K562 (cell line): ENCODE measurements around the gene CPLX1. TPM values are rescaled to one million over a fixed set of nuclear protein-coding genes. Genes with fewer than 3 reads are reported as not detected.

ENCODE experiments used
- ATAC-seq: fragments of 200-7000 bp; cut with Tn5 transposase; 3 replicates; pipeline ENCODE4 v1.9.1; 2020; ENCODE audit warnings: moderate library complexity
- BruUV-seq: library from RNA; stranded (reverse); fragments of 400-500 nt; replicated peaks from 2 replicates; lab custom pipeline; 2021; lab: Mats Ljungman, UMichigan
- CTCF ChIA-PET: fragments of 300-600 bp; formaldehyde crosslinking; extraction: SDS; loops from one replicate; lab custom pipeline; 2021; ENCODE audit warnings: low intra/inter-chr PET ratio; lab: Yijun Ruan, JAX
- POLR2A ChIA-PET: fragments of 300-600, 350-650 bp; sonication (Branson Sonifier 250); formaldehyde crosslinking; extraction: SDS; loops from one replicate; lab custom pipeline; 2021; ENCODE audit warnings: antibody characterized with exemption, inconsistent platforms; lab: Yijun Ruan, JAX
- DNase-seq, 4 experiments: peaks; one replicate each; pipeline versions ENCODE4 v3.0.0 to v3.0.0-alpha.2; 2011 to 2018; ENCODE audit warnings: low spot score in 3 of 4, mixed read lengths in 3 of 4; ENCODE audit errors: extremely low read depth in 1 of 4
- FAIRE-seq: peaks from 2 replicates; lab custom pipeline; 2011; peaks lifted over from hg19 to GRCh38; lab: Jason Lieb, UNC
- H2AFZ ChIP-seq: 2 replicates; pipeline ENCODE4 v1.6.0; 2011; ENCODE audit warnings: low read depth, low read length, control low read depth, inconsistent platforms
- H3K27ac ChIP-seq: fragments of 200-600 bp; 3 replicates; pipeline ENCODE4 v1.8.0; 2011; ENCODE audit warnings: low read depth, mild to moderate bottlenecking, control low read depth, inconsistent platforms, low read length, moderate library complexity, mixed read lengths; ENCODE audit errors: extremely low read depth
- H3K27me3 ChIP-seq, 2 experiments: fragments of 300-600 bp in 1 of 2; 2 replicates in 1 of 2; 3 replicates in 1 of 2; pipeline versions ENCODE4 v1.6.0 to v1.8.0; 2011; ENCODE audit warnings: inconsistent platforms in 2 of 2, low read length in 2 of 2, mild to moderate bottlenecking in 1 of 2, mixed read lengths in 1 of 2, moderate library complexity in 1 of 2; ENCODE audit not compliant: control insufficient read depth in 2 of 2, insufficient read depth in 2 of 2
- H3K36me3 ChIP-seq: fragments of 300-600 bp; 3 replicates; pipeline ENCODE4 v1.8.0; 2011; ENCODE audit warnings: mild to moderate bottlenecking, low read length, inconsistent platforms; ENCODE audit not compliant: control insufficient read depth, insufficient read depth
- H3K4me1 ChIP-seq, 2 experiments: fragments of 200-600 bp in 1 of 2; replicated peaks in 1 of 2; 2 replicates in 1 of 2; 3 replicates in 1 of 2; pipeline versions ENCODE4 v1.5.1 to v1.8.0; 2011; ENCODE audit warnings: inconsistent platforms in 2 of 2, low read length in 2 of 2, mild to moderate bottlenecking in 1 of 2, mixed read lengths in 1 of 2, moderate library complexity in 1 of 2; ENCODE audit not compliant: control insufficient read depth in 2 of 2, insufficient read depth in 2 of 2
- H3K4me2 ChIP-seq: 2 replicates; pipeline ENCODE4 v1.6.1; 2011; ENCODE audit warnings: low read length, control low read depth, inconsistent platforms, mixed read lengths; ENCODE audit not compliant: insufficient read depth
- H3K4me3 ChIP-seq: fragments of 200-600 bp; sonication (generic), shearing (Covaris generic); 2 replicates; pipeline ENCODE4 v1.5.1; 2016; ENCODE audit warnings: control low read depth, inconsistent platforms
- H3K79me2 ChIP-seq: fragments of 200-600 bp; 3 replicates; pipeline ENCODE4 v1.8.0; 2011; ENCODE audit warnings: low read length, inconsistent platforms; ENCODE audit not compliant: control insufficient read depth, insufficient read depth
- H3K9ac ChIP-seq, 2 experiments: 2 replicates each; pipeline versions ENCODE4 v1.6.0 to v1.6.1; 2011; ENCODE audit warnings: low read depth in 2 of 2, low read length in 2 of 2, control low read depth in 1 of 2, inconsistent platforms in 1 of 2, mild to moderate bottlenecking in 1 of 2, mixed read lengths in 1 of 2; ENCODE audit not compliant: insufficient read depth in 1 of 2
- H3K9me1 ChIP-seq: one replicate; pipeline ENCODE4 v1.6.0; 2011; ENCODE audit warnings: inconsistent platforms, mild to moderate bottlenecking, low read length, moderate library complexity; ENCODE audit not compliant: control insufficient read depth, insufficient read depth
- H3K9me3 ChIP-seq: replicated peaks from 2 replicates; pipeline ENCODE4 v1.5.1; 2011; ENCODE audit warnings: low read depth, low read length, inconsistent platforms; ENCODE audit not compliant: control insufficient read depth, insufficient read depth
- H4K20me1 ChIP-seq: replicated peaks from 2 replicates; pipeline ENCODE4 v1.6.1; 2011; ENCODE audit warnings: low read length, inconsistent platforms, mixed read lengths; ENCODE audit not compliant: control insufficient read depth, insufficient read depth
- GATAD2B ChIP-seq: fragments of 450-650 bp; IDR thresholded peaks from 2 replicates; pipeline ENCODE4 v1.6.1; 2017; ENCODE audit warnings: mild to moderate bottlenecking, borderline replicate concordance
- JUND ChIP-seq, 2 experiments: IDR thresholded peaks; 2 replicates in 1 of 2; 3 replicates in 1 of 2; pipeline ENCODE4 v1.6.1; 2011; ENCODE audit warnings: borderline replicate concordance in 2 of 2, low read depth in 2 of 2, low read length in 2 of 2, improper control_type of control experiment in 1 of 2, missing biosample characterization in 1 of 2, missing genetic modification characterization in 1 of 2, missing genetic modification reagents in 1 of 2
- NCOR1 ChIP-seq: fragments of 450-650 bp; IDR thresholded peaks from 2 replicates; pipeline ENCODE4 v1.6.1; 2016; ENCODE audit warnings: mild to moderate bottlenecking, moderate library complexity
- POLR2G ChIP-seq: fragments of 200-400 bp; formaldehyde crosslinking; IDR thresholded peaks from 2 replicates; pipeline ENCODE4 v1.6.1; 2017; ENCODE audit warnings: low read depth, mild to moderate bottlenecking, antibody characterized with exemption, low read length, moderate library complexity
- RCOR1 ChIP-seq, 2 experiments: IDR thresholded peaks; 2 replicates each; pipeline ENCODE4 v1.6.1; 2012; ENCODE audit warnings: low read depth in 2 of 2, low read length in 2 of 2, borderline replicate concordance in 1 of 2, improper control_type of control experiment in 1 of 2
- ZNF280A ChIP-seq: fragments of 450-650 bp; IDR thresholded peaks from 2 replicates; pipeline ENCODE4 v1.6.1; 2018; ENCODE audit warnings: mild to moderate bottlenecking, low read depth; ENCODE audit not compliant: partially characterized antibody
- WGBS: fragments of 100-300 bp; shearing (Covaris generic); methylation state at CpG from one replicate; pipeline ENCODE4 v1.1.6; 2016; ENCODE audit warnings: low coverage, mixed read lengths; ENCODE audit not compliant: insufficient coverage; ENCODE audit errors: missing lambda C conversion rate; 5-methylcytosine and 5-hydroxymethylcytosine counted together
- in situ Hi-C: fragments of 300-500 bp; cut with MboI; formaldehyde crosslinking; loops from 4 replicates; pipeline ENCODE4 v1.15.0; 2018; ENCODE audit warnings: inconsistent platforms, mixed read lengths
- intact Hi-C: fragments of 100-400 bp; cut with micrococcal nuclease; formaldehyde crosslinking; loops from 2 replicates; pipeline ENCODE4 v1.14.2; 2022
- polyA plus RNA-seq, 8 experiments: library from polyadenylated mRNA; depleted of rRNA in 4 of 8; stranded (reverse) in 5 of 8; unstranded in 3 of 8; fragments of >200 nt; fragmentation: Nextera tagmentation in 2 of 8; fragmentation: Illumina TruSeq in 1 of 8; extraction: Ambion mirVana in 2 of 8; extraction: Trizol in 1 of 8; gene quantifications; 2 replicates each; pipeline versions ENCODE4 v1.2.1 to v1.2.3, GENCODE V29; 2011 to 2014; ENCODE audit warnings: inconsistent platforms in 1 of 8, missing spikeins in 1 of 8
- total RNA-seq, 7 experiments: library from RNA; depleted of rRNA in 6 of 7; stranded (reverse); fragments of >200 nt in 6 of 7; fragmentation: Illumina TruSeq in 2 of 7; extraction: Trizol in 2 of 7; gene quantifications; 2 replicates each; pipeline versions ENCODE4 v1.2.1 to v1.2.3, GENCODE V29; 2011 to 2021; ENCODE audit warnings: low replicate concordance in 1 of 7

Gene CPLX1
- total and polyA plus RNA-seq, 9 of the 15 experiments (the other 6 are each of a cell fraction or from before 2014, with no cell fraction given): 0.03 to 3.3 (median 0.17) TPM; not detected in 2

- H3K9me1 ChIP-seq: no peaks in the 10 kb centered on the region
- FAIRE-seq (no peak), ATAC-seq (no peak), DNase-seq (no peak)
- no peak overlapping the region; a peak in 1 of 4 replicates for H3K9ac ChIP-seq
- POLR2A ChIA-PET: interaction anchor here (0.6 kb wide), 1 partner anchor 1107 kb away, joined by 3 read pairs; no protein-coding TSS in a partner anchor
- in situ Hi-C loops: no loop called here
- intact Hi-C loops: loop anchor here (10.0 kb wide), 1 partner anchor 55 kb away; the partner anchor contains the start of gene SLC49A3
- no peaks in the 10 kb centered on the region for H3K9me3 ChIP-seq
- peaks cover 0 to 25% of the 10 kb centered on the region in 2 experiments; a peak in 2 of 5 replicates for H3K4me1 ChIP-seq
- H4K20me1 ChIP-seq: peaks cover 3% of the 10 kb centered on the region; the same call in 1 of the 2 replicates
- H3K4me3 ChIP-seq: no peak overlapping the region
- no peaks in the 10 kb centered on the region for H3K27me3 ChIP-seq
- H3K27ac ChIP-seq: no peak overlapping the region
- H3K79me2 ChIP-seq: no peaks in the 10 kb centered on the region; the same call in 2 of the 3 replicates
- WGBS: 93% methylated on average over 18 of the region's 22 CpGs
- H3K36me3 ChIP-seq: peaks cover 60% of the 10 kb centered on the region; the same call in 2 of the 3 replicates
- TF ChIP-seq POLR2G (peak; percentile 30; the same call in 1 of the 2 replicates), JUND (IDR thresholded peaks at IDR 0.05; ENCODE audit: borderline replicate concordance, low read depth, low read length) (no peak), JUND (tag; IDR thresholded peaks at IDR 0.05; ENCODE audit: borderline replicate concordance, low read depth, low read length) (no peak)
- TF ChIP-seq, all 486 proteins: peak for 1
- no TSS peak for BruUV-seq
- no peak overlapping the region for H2AFZ ChIP-seq
- CTCF ChIA-PET: no interaction called here
- H3K4me2 ChIP-seq: no peak overlapping the region
Measured at GRCh38 chr4:739569-739968, 86.4 kb downstream of the CPLX1 start.

GRCh38 chr4:738781-739280, 87.1 kb downstream of the CPLX1 start:
- ChIA-PET POLR2A (interaction anchor here (0.6 kb wide), 1 partner anchor 1108 kb away, joined by 3 read pairs; no protein-coding TSS in a partner anchor), CTCF (no interaction called here)
- peaks cover 3% of the 10 kb centered on the region; the same call in 1 of the 2 replicates for H4K20me1 ChIP-seq
- H3K27me3 ChIP-seq: no peaks in the 10 kb centered on the region
- intact Hi-C loops: loop anchor here (10.0 kb wide), 1 partner anchor 54 kb away; the partner anchor contains the start of gene SLC49A3
- H3K79me2 ChIP-seq: no peaks in the 10 kb centered on the region; the same call in 2 of the 3 replicates
- TF ChIP-seq GATAD2B (no peak), NCOR1 (no peak), ZNF280A (no peak), RCOR1 (IDR thresholded peaks at IDR 0.05; ENCODE audit: borderline replicate concordance in 1 of 2, low read depth in 2 of 2, low read length in 2 of 2) (no peak)
- H3K36me3 ChIP-seq: peaks cover 62% of the 10 kb centered on the region; the same call in 2 of the 3 replicates
- no peaks in the 10 kb centered on the region for H3K9me1 ChIP-seq
- no peak overlapping the region for H3K4me3 ChIP-seq
- BruUV-seq: no TSS peak
- no peak overlapping the region for H2AFZ ChIP-seq
- no peak overlapping the region for H3K4me2 ChIP-seq
- FAIRE-seq (no peak), ATAC-seq (no peak), DNase-seq (no peak)
- no peak overlapping the region for H3K27ac ChIP-seq
- in situ Hi-C loops: no loop called here
- H3K9ac ChIP-seq: no peak overlapping the region
- no peaks in the 10 kb centered on the region for H3K9me3 ChIP-seq
- 82% methylated on average over 15 of the region's 16 CpGs for WGBS
- H3K4me1 ChIP-seq: peaks cover 0 to 17% of the 10 kb centered on the region in 2 experiments; a peak in 2 of 5 replicates
